CD8-positive, alpha-beta memory T cell (primary cell): Measurements from ENCODE around the gene OR8I2. TPM values are rescaled to one million over a fixed set of nuclear protein-coding genes. Genes with fewer than 3 reads are reported as not detected.
"Not testable (repeated sequence)": the region's sequence is repeated elsewhere in the genome, so short reads cannot be mapped to it uniquely, and the experiment has no call there.

Source experiments
- CTCF ChIA-PET: fragments of 350-600 bp; sonication (Branson Sonifier 250); formaldehyde crosslinking; loops from one replicate; lab custom pipeline; 2021; ENCODE audit warnings: antibody characterized with exemption; lab: Charles Lee
- POLR2A ChIA-PET: fragments of 350-600 bp; sonication (Branson Sonifier 250); formaldehyde crosslinking; loops from one replicate; lab custom pipeline; 2021; ENCODE audit warnings: antibody characterized with exemption; lab: Charles Lee
- DNase-seq, 5 donors: peaks; one replicate each; pipeline versions ENCODE4 v3.0.0 to v3.0.0-alpha.2; 2020 to 2022; ENCODE audit warnings: mixed read lengths in 1 of 5
- H3K27ac ChIP-seq: one replicate; pipeline ENCODE4 v1.7.0; 2013; ENCODE audit warnings: low read depth, mild to moderate bottlenecking, low read length, moderate library complexity
- H3K27me3 ChIP-seq: 2 replicates; pipeline ENCODE4 v1.7.0; 2013; ENCODE audit warnings: low read length, mild to moderate bottlenecking; ENCODE audit not compliant: insufficient read depth, poor library complexity, severe bottlenecking
- H3K36me3 ChIP-seq: 2 replicates; pipeline ENCODE4 v1.7.0; 2013; ENCODE audit warnings: mild to moderate bottlenecking, low read length, moderate library complexity; ENCODE audit not compliant: insufficient read depth
- H3K4me1 ChIP-seq: 2 replicates; pipeline ENCODE4 v1.7.0; 2013; ENCODE audit warnings: mild to moderate bottlenecking, low read length, moderate library complexity; ENCODE audit not compliant: insufficient read depth
- H3K4me3 ChIP-seq: 2 replicates; pipeline ENCODE4 v1.7.0; 2013; ENCODE audit warnings: mild to moderate bottlenecking, low read length
- H3K9me3 ChIP-seq: 2 replicates; pipeline ENCODE4 v1.7.0; 2013; ENCODE audit warnings: mild to moderate bottlenecking, low read length
- H3K27ac Mint-ChIP-seq, 8 donors: one replicate each; pipeline ENCODE4 v1.8.0; 2020 to 2021; ENCODE audit warnings: mixed read lengths in 8 of 8, mild to moderate bottlenecking in 6 of 8, inconsistent platforms in 3 of 8, moderate library complexity in 3 of 8
- H3K27me3 Mint-ChIP-seq, 2 donors: one replicate each; pipeline ENCODE4 v1.8.0; 2020 to 2021; ENCODE audit warnings: mixed read lengths in 2 of 2, mild to moderate bottlenecking in 1 of 2, moderate library complexity in 1 of 2
- H3K36me3 Mint-ChIP-seq, 3 donors: one replicate each; pipeline ENCODE4 v1.8.0; 2020 to 2021; ENCODE audit warnings: mixed read lengths in 3 of 3, inconsistent platforms in 1 of 3, mild to moderate bottlenecking in 1 of 3
- H3K4me1 Mint-ChIP-seq, 3 donors: one replicate each; pipeline ENCODE4 v1.8.0; 2020 to 2021; ENCODE audit warnings: mixed read lengths in 3 of 3, inconsistent platforms in 1 of 3, mild to moderate bottlenecking in 1 of 3
- H3K4me3 Mint-ChIP-seq, 7 donors: one replicate each; pipeline ENCODE4 v1.8.0; 2020 to 2021; ENCODE audit warnings: mixed read lengths in 7 of 7, mild to moderate bottlenecking in 6 of 7, moderate library complexity in 4 of 7, inconsistent platforms in 2 of 7
- H3K9me3 Mint-ChIP-seq, 5 donors: one replicate each; pipeline ENCODE4 v1.8.0; 2020 to 2022; ENCODE audit warnings: mixed read lengths in 5 of 5, mild to moderate bottlenecking in 3 of 5, moderate library complexity in 2 of 5, inconsistent platforms in 1 of 5
- polyA plus RNA-seq: library from polyadenylated mRNA; unstranded; fragments of 300-500 nt; fragmentation: Illumina TruSeq; gene quantifications from one replicate; pipeline ENCODE4 v1.2.3, GENCODE V29; 2021
- total RNA-seq, 2 experiments: library from RNA; stranded (reverse); gene quantifications; one replicate each; pipeline ENCODE4 v1.2.3, GENCODE V29; 2021

Gene OR8I2
- total RNA-seq = not detected
- polyA plus RNA-seq = not detected

GRCh38 chr11:56093008-56093407, at the start of gene OR8I2:
TSS of gene OR8I2 (plus strand) at chr11:56093308. CDS start at chr11:56093308, 0 bp downstream.
- Histone ChIP-seq H3K36me3 (no peaks in the 10 kb centered on the region), H3K27me3 (no peaks in the 10 kb centered on the region), H3K4me3 (no peak within 1 kb of the TSS), H3K4me1 (no peaks in the 10 kb centered on the region), H3K27ac (no peak within 1 kb of the TSS), H3K9me3 (no peaks in the 10 kb centered on the region)
- no peak for DNase-seq
- CTCF ChIA-PET = no interaction called here
- no peak within 1 kb of the TSS for H3K4me3 Mint-ChIP-seq
- POLR2A ChIA-PET = no interaction called here
- no peaks in the 10 kb centered on the region for H3K27me3 Mint-ChIP-seq
- H3K9me3 Mint-ChIP-seq = peaks cover 0 to 28% (median 7%) of the 10 kb centered on the region in 5 donors
- no peak within 1 kb of the TSS for H3K27ac Mint-ChIP-seq
- no peaks in the 10 kb centered on the region for H3K36me3 Mint-ChIP-seq
- no peaks in the 10 kb centered on the region for H3K4me1 Mint-ChIP-seq

GRCh38 chr11:56045538-56045937, 47.6 kb upstream of the OR8I2 start:
- H3K4me1 Mint-ChIP-seq = no peaks in the 10 kb centered on the region
- H3K27ac ChIP-seq = no peak overlapping the region
- no peaks in the 10 kb centered on the region for H3K36me3 Mint-ChIP-seq
- no peaks in the 10 kb centered on the region for H3K27me3 ChIP-seq
- no peak for DNase-seq
- no peak overlapping the region for H3K4me3 Mint-ChIP-seq
- H3K27ac Mint-ChIP-seq = no peak overlapping the region
- H3K4me3 ChIP-seq = no peak overlapping the region
- no peaks in the 10 kb centered on the region for H3K36me3 ChIP-seq
- no peaks in the 10 kb centered on the region for H3K27me3 Mint-ChIP-seq
- H3K9me3 ChIP-seq = peaks cover 4% of the 10 kb centered on the region
- ChIA-PET CTCF (no interaction called here), POLR2A (no interaction called here)
- H3K4me1 ChIP-seq = no peaks in the 10 kb centered on the region
- peaks cover 9 to 31% (median 14%) of the 10 kb centered on the region in 5 donors for H3K9me3 Mint-ChIP-seq

GRCh38 chr11:56048480-56048879, 44.6 kb upstream of the OR8I2 start:
- no peaks in the 10 kb centered on the region for H3K36me3 Mint-ChIP-seq
- H3K4me3 Mint-ChIP-seq = no peak overlapping the region
- Histone ChIP-seq H3K27me3 (no peaks in the 10 kb centered on the region), H3K27ac (no peak overlapping the region), H3K4me3 (no peak overlapping the region), H3K36me3 (no peaks in the 10 kb centered on the region), H3K9me3 (no peaks in the 10 kb centered on the region), H3K4me1 (no peaks in the 10 kb centered on the region)
- DNase-seq = no peak
- H3K9me3 Mint-ChIP-seq = peaks cover 5 to 15% (median 10%) of the 10 kb centered on the region in 5 donors
- ChIA-PET CTCF (no interaction called here), POLR2A (no interaction called here)
- H3K4me1 Mint-ChIP-seq = no peaks in the 10 kb centered on the region
- H3K27ac Mint-ChIP-seq = no peak overlapping the region
- no peaks in the 10 kb centered on the region for H3K27me3 Mint-ChIP-seq

GRCh38 chr11:56049487-56049886, 43.6 kb upstream of the OR8I2 start:
- Histone ChIP-seq H3K36me3 (no peaks in the 10 kb centered on the region), H3K27ac (no peak overlapping the region), H3K4me3 (no peak overlapping the region), H3K4me1 (no peaks in the 10 kb centered on the region), H3K9me3 (no peaks in the 10 kb centered on the region), H3K27me3 (no peaks in the 10 kb centered on the region)
- no peak for DNase-seq
- Mint-ChIP-seq H3K4me3 (no peak overlapping the region), H3K4me1 (no peaks in the 10 kb centered on the region), H3K9me3 (peaks cover 10 to 18% (median 11%) of the 10 kb centered on the region in 5 donors), H3K27me3 (no peaks in the 10 kb centered on the region), H3K36me3 (no peaks in the 10 kb centered on the region), H3K27ac (no peak overlapping the region)
- ChIA-PET POLR2A (no interaction called here), CTCF (no interaction called here)

GRCh38 chr11:56056366-56056765, 36.7 kb upstream of the OR8I2 start:
- H3K4me1 ChIP-seq, H3K36me3 ChIP-seq, H3K27me3 Mint-ChIP-seq, H3K36me3 Mint-ChIP-seq, H3K9me3 ChIP-seq, H3K4me3 ChIP-seq, H3K27ac ChIP-seq, H3K27ac Mint-ChIP-seq, H3K27me3 ChIP-seq, CTCF ChIA-PET, H3K4me3 Mint-ChIP-seq, H3K4me1 Mint-ChIP-seq, POLR2A ChIA-PET, DNase-seq: not testable (repeated sequence)
- H3K9me3 Mint-ChIP-seq = peaks cover 6 to 38% (median 27%) of the 10 kb centered on the region in 5 donors

GRCh38 chr11:56057661-56058237, 35.4 kb upstream of the OR8I2 start:
- H3K4me3 ChIP-seq, H3K36me3 ChIP-seq, DNase-seq, H3K4me1 Mint-ChIP-seq, H3K9me3 ChIP-seq, H3K27ac ChIP-seq, POLR2A ChIA-PET, H3K4me3 Mint-ChIP-seq, H3K4me1 ChIP-seq, H3K36me3 Mint-ChIP-seq, CTCF ChIA-PET, H3K27me3 ChIP-seq, H3K27ac Mint-ChIP-seq, H3K27me3 Mint-ChIP-seq: not testable (repeated sequence)
- H3K9me3 Mint-ChIP-seq = peaks cover 3 to 34% (median 25%) of the 10 kb centered on the region in 5 donors

GRCh38 chr11:56058260-56058780, 34.8 kb upstream of the OR8I2 start:
- H3K27me3 Mint-ChIP-seq, DNase-seq, H3K4me3 Mint-ChIP-seq, H3K36me3 Mint-ChIP-seq, H3K4me1 ChIP-seq, POLR2A ChIA-PET, CTCF ChIA-PET, H3K27me3 ChIP-seq, H3K4me3 ChIP-seq, H3K27ac Mint-ChIP-seq, H3K27ac ChIP-seq, H3K4me1 Mint-ChIP-seq, H3K9me3 ChIP-seq, H3K36me3 ChIP-seq: not testable (repeated sequence)
- peaks cover 3 to 37% (median 27%) of the 10 kb centered on the region in 5 donors for H3K9me3 Mint-ChIP-seq

GRCh38 chr11:56066980-56067379, 26.1 kb upstream of the OR8I2 start:
- H3K9me3 ChIP-seq = no peaks in the 10 kb centered on the region
- no peak overlapping the region for H3K4me3 ChIP-seq
- ChIA-PET POLR2A (no interaction called here), CTCF (no interaction called here)
- no peaks in the 10 kb centered on the region for H3K36me3 ChIP-seq
- no peaks in the 10 kb centered on the region for H3K27me3 ChIP-seq
- Mint-ChIP-seq H3K27ac (no peak overlapping the region), H3K36me3 (no peaks in the 10 kb centered on the region), H3K27me3 (no peaks in the 10 kb centered on the region), H3K9me3 (peaks cover 6 to 31% (median 20%) of the 10 kb centered on the region in 5 donors), H3K4me1 (no peaks in the 10 kb centered on the region), H3K4me3 (no peak overlapping the region)
- no peak for DNase-seq
- no peak overlapping the region for H3K27ac ChIP-seq
- no peaks in the 10 kb centered on the region for H3K4me1 ChIP-seq
